HG03378 (cell line): Measurements from ENCODE around the gene GOLGB1.
"Not testable (repeated sequence)": the region's sequence is repeated elsewhere in the genome, so short reads cannot be mapped to it uniquely, and the experiment has no call there.

Source experiments
- ATAC-seq: cut with Tn5 transposase; IDR thresholded peaks from one replicate; pipeline ENCODE4 v1.9.1; 2021; ENCODE audit warnings: mild to moderate bottlenecking, moderate library complexity; ENCODE audit not compliant: unreplicated experiment

Gene GOLGB1

GRCh38 chr3:121696186-121696585 lies 53.4 kb downstream of the GOLGB1 start:
- ATAC-seq = no peak

- ATAC-seq = no peak
Measured at GRCh38 chr3:121692010-121692699, 57.4 kb downstream of the GOLGB1 start.

DNA sequence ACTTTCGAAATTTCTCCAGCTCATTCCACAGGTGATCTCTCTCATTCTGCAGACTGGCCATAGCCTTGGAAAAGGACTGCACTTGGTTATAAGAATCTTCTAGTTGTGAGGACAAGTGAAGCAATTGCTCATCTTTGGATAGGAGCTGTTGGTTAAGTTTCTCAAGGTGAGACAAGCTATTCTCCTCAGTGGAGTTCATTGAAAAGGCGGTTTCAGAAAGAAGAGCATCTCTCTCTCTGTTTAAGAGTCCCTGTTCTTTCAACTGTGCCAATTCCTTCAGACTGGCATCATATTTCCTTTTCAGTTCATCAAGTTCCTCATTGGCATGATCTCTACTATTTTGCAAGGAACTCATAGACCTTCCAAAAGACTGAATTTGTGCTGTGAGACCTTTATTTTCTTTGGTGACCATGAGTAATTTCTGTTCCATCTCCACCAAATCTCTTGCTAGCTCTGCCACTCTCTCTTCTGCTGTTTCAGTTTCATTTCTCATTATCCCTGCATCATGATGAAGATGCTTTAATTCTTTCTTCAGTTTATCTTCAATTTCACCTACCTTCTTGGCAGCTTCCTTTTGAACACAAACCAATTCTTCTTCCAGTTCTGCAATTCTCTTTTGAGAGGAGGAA lies 58.6 kb downstream of the GOLGB1 start:
- peak; percentile 87 for ATAC-seq

GRCh38 chr3:121688747-121689146 lies 60.8 kb downstream of the GOLGB1 start:
- not testable (repeated sequence) for ATAC-seq

- ATAC-seq = no peak
Measured at GRCh38 chr3:121681792-121682191, 67.7 kb downstream of the GOLGB1 start.

GRCh38 chr3:121677141-121677540 lies 72.4 kb downstream of the GOLGB1 start:
- ATAC-seq = no peak

GRCh38 chr3:121670676-121671075 lies 78.9 kb downstream of the GOLGB1 start:
- ATAC-seq = no peak

- ATAC-seq = no peak
Measured at GRCh38 chr3:121667333-121667732, 82.2 kb downstream of the GOLGB1 start.

- no peak for ATAC-seq
Measured at GRCh38 chr3:121665488-121665887, 84.1 kb downstream of the GOLGB1 start.

- ATAC-seq = no peak
Measured at GRCh38 chr3:121663171-121663847, 86.2 kb downstream of the GOLGB1 start.

DNA sequence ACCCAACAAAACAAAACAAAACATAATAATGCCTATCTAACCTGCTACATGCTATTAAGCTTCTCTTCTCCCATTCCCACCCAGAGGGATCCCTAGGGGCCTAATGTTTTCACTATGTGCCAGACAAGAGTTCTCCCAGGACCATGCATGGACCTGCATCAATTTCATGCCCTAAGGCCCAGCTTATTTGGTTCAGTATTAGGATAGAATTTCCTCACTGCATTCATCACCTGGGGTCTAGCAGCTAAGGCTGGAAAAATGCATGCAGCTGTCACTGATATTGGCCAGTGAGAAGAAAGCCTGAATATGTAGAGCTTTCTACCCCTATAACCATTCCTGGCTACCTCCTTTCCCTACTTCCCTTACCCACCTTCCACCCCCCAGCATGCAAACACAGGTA lies 86.8 kb downstream of the GOLGB1 start:
- ATAC-seq = no peak

DNA sequence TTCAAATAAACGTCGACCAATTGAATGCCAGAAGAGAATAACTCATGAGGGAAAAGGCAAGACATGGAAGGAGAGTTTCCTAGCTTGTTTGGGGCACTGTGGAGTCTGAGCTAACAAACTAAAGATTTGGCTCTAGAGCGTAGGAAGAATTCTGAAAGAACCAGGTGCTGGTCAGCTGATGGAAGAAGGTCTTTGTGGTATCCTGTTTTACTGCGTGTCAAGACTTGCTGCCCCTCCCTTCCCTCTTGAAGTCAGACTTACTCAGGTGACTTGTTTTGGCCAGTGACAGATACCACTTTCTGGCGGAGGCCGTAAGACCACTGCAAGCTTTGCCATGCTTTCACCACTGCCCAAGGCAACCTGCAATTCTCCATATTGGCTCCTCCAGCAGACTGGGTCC lies 88.2 kb downstream of the GOLGB1 start:
- ATAC-seq = no peak

- peak; percentile 79 for ATAC-seq
Measured at GRCh38 chr3:121660356-121661171, 89.0 kb downstream of the GOLGB1 start, which contains the start of gene HCLS1. TSS of gene HCLS1 (minus strand) at chr3:121660903. CDS start at chr3:121658347, 2,556 bp downstream.

- ATAC-seq = no peak
Measured at GRCh38 chr3:121659586-121659985, 90.0 kb downstream of the GOLGB1 start.

DNA sequence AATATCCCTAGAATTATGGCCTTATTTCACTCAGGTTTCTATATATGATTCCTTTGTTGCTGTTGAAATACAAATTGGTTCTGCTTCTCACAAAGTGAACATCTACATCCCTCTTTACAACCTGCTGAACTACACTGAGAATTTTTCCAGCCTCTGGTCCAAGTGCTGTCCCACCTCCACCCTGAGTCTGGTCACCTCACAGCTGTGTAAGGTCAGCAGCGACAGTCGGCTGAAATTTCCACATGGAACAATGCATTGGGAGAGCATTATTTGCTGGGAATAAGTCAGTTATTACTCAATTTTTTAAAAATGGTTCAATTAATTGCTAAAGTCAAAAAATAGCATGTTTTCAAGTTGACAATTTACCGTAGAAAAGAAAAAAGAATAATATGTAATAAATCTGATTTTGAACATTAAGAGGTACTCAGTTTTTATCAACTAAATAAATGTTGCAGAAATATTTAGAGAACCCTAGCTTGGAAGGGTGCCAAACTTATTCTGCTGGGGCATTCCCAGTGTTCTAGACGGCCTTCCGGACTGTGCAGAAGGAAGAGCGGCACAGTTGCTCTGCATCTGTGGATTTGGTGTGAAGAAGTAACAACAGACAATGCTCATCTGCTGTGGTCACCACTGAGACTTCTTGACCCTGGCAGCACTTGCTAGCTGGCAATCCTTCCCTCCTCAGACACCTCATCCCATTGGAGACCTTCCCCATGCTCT lies 90.7 kb downstream of the GOLGB1 start:
- ATAC-seq = no peak

DNA sequence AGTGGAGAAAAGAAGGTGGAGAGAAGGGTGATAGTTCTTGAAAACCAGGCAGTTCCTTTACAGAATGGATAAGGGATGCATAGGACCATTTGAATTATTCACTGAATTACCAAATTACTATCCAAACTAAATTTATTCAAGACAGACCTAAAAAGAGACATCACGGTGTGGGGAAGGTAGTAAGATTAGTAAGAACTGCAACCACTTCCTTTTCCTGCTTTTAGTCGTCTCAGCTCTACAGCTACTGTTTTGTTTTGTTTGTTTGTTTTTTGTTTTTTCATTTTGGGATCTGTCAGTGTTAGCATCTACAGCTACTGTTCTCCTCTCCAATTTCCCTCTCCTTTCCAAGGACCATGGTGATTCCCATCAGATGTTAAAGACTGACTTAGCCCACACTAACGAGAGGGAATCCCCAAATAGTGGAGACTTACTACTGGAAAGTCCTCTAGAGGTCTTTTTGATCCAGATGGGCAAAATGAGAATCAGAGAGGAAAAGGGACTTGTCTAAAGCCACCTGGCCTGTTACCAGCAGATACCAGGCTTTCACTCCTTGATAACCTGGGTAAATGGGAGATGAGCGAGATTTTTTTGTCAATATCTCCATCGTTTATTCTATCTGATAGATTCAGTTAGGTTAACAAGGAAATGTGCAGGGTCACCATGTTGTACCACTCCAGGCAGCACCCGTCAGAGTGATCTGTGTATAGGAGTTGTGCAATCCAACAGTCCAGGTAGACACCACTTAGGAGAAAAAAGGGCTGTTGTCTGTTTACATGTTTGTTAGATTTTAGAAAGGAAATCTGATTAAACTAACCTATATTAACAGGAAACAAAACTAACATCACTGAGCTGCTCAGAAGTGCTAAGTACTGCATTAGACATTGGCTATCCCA lies 94.8 kb downstream of the GOLGB1 start:
- peak; percentile 76 for ATAC-seq

- no peak for ATAC-seq
Measured at GRCh38 chr3:121651684-121652083, 97.9 kb downstream of the GOLGB1 start.

GRCh38 chr3:121649645-121650044 lies 99.9 kb downstream of the GOLGB1 start:
- no peak for ATAC-seq

GRCh38 chr3:121648219-121648958 lies 101.2 kb downstream of the GOLGB1 start:
- no peak for ATAC-seq
